Measurements from ENCODE around the gene ARID1B. TPM values are rescaled to one million over a fixed set of nuclear protein-coding genes. Genes with fewer than 3 reads are reported as not detected.

Gene ARID1B
- total RNA-seq, 1 experiment from 2014 or later, result 86.3 TPM

DNA sequence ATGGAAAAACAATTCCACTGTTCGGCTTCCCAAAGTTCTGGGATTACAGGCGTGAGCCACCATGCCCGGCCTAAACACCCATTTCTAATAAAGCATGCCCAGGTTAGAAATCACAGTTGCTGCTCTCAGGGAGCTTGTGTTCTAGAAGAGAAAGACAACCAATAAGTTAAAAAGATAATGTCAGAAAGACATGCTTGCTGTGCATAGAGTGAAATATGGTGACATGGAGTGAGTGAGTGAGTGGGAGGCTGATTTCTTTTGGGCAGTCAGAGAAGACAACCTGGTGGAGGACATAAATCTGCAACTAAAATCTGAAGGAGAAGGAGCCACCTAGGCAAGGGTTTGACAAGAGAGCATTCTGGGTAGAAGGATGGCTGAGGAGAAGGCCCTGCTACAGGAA, 222.6 kb downstream of the ARID1B start:
- TF ChIP-seq CTCF (conservative IDR thresholded peaks at IDR 0.05; ENCODE audit: low read depth, low read length) (no peak), EZH2 (IDR thresholded peaks at IDR 0.05; ENCODE audit: borderline replicate concordance, low read depth, low read length, poor library complexity, severe bottlenecking) (no peak)
- intact Hi-C loops (cut with micrococcal nuclease; ENCODE audit: unreplicated experiment), result no loop called here
- Histone ChIP-seq H3K27ac (ENCODE audit: low read depth, low read length, poor library complexity, severe bottlenecking) (no peak overlapping the region), H3K4me3 (ENCODE audit: low read depth, low read length, poor library complexity, severe bottlenecking) (no peak overlapping the region), H3K36me3 (ENCODE audit: insufficient read depth, low read length, poor library complexity, severe bottlenecking) (no peaks in the 10 kb centered on the region), H3K4me1 (ENCODE audit: insufficient read depth, low read length, poor library complexity, severe bottlenecking) (peaks cover under 1% of the 10 kb centered on the region), H3K9me3 (ENCODE audit: low read depth, low read length, poor library complexity, severe bottlenecking) (no peaks in the 10 kb centered on the region), H3K27me3 (replicated peaks; ENCODE audit: insufficient read depth, low read depth, low read length, poor library complexity) (no peaks in the 10 kb centered on the region)
- ChIA-PET POLR2A (ENCODE audit: low non-redundant PET) (no interaction called here), CTCF (no interaction called here)
- DNase-seq (ENCODE audit: low spot score), result no peak
- BruUV-seq (replicated peaks), result no TSS peak

DNA sequence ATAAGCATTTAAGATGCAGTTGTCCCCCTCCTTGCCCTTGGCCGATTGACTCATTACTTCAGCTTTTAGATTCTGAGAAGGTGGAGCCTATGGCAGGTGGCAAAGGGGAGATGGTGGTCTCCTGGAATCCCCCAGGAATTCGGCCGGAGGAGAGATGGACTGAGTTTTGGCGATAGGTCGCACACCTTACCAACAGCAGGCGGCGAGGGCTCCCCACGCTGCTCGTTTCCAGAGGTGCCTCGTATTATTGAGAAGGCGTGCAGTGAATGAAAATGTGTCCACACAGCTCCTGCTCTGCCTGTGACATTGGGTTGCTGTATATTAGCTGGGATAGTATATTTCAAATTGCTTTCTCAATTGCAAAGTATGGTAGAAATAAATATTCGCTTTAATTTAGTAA, 224.5 kb downstream of the ARID1B start:
- H3K36me3 ChIP-seq (ENCODE audit: insufficient read depth, low read length, poor library complexity, severe bottlenecking), result no peaks in the 10 kb centered on the region
- no peaks in the 10 kb centered on the region for H3K27me3 ChIP-seq (replicated peaks; ENCODE audit: insufficient read depth, low read depth, low read length, poor library complexity)
- H3K4me3 ChIP-seq (ENCODE audit: low read depth, low read length, poor library complexity, severe bottlenecking), result no peak overlapping the region
- intact Hi-C loops (cut with micrococcal nuclease; ENCODE audit: unreplicated experiment), result no loop called here
- ChIA-PET CTCF (no interaction called here), POLR2A (ENCODE audit: low non-redundant PET) (no interaction called here)
- no peak for TF ChIP-seq CTCF (conservative IDR thresholded peaks at IDR 0.05; ENCODE audit: low read depth, low read length)
- no peak for TF ChIP-seq EZH2 (IDR thresholded peaks at IDR 0.05; ENCODE audit: borderline replicate concordance, low read depth, low read length, poor library complexity, severe bottlenecking)
- DNase-seq (ENCODE audit: low spot score), result no peak
- peaks cover 7% of the 10 kb centered on the region for H3K4me1 ChIP-seq (ENCODE audit: insufficient read depth, low read length, poor library complexity, severe bottlenecking)
- H3K27ac ChIP-seq (ENCODE audit: low read depth, low read length, poor library complexity, severe bottlenecking), result no peak overlapping the region
- H3K9me3 ChIP-seq (ENCODE audit: low read depth, low read length, poor library complexity, severe bottlenecking), result no peaks in the 10 kb centered on the region
- no TSS peak for BruUV-seq (replicated peaks)

DNA sequence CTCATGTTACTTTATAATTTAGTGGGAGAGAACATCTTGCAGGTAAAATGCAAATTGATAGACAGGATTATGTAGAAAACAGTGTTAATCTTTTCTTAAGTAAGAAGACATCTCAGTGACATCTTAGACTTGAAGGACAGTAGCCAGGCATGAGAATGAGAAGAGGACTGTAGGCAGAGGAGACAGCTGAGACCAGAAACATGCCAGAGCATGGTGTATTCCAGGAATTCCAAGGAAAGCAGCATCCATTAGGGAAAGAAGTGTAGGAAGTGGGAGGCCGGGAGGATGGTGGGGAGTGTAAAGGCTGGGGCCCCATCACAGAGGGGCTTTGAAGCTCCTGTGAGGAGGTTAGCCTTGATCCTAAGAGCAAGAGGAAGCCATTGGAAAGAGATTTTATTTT, 225.6 kb downstream of the ARID1B start:
- no peak for DNase-seq (ENCODE audit: low spot score)
- TF ChIP-seq CTCF (conservative IDR thresholded peaks at IDR 0.05; ENCODE audit: low read depth, low read length) (no peak), EZH2 (IDR thresholded peaks at IDR 0.05; ENCODE audit: borderline replicate concordance, low read depth, low read length, poor library complexity, severe bottlenecking) (no peak)
- Histone ChIP-seq H3K4me1 (ENCODE audit: insufficient read depth, low read length, poor library complexity, severe bottlenecking) (peaks cover 12% of the 10 kb centered on the region), H3K9me3 (ENCODE audit: low read depth, low read length, poor library complexity, severe bottlenecking) (no peaks in the 10 kb centered on the region), H3K27me3 (replicated peaks; ENCODE audit: insufficient read depth, low read depth, low read length, poor library complexity) (no peaks in the 10 kb centered on the region), H3K4me3 (ENCODE audit: low read depth, low read length, poor library complexity, severe bottlenecking) (no peak overlapping the region), H3K36me3 (ENCODE audit: insufficient read depth, low read length, poor library complexity, severe bottlenecking) (no peaks in the 10 kb centered on the region), H3K27ac (ENCODE audit: low read depth, low read length, poor library complexity, severe bottlenecking) (no peak overlapping the region)
- intact Hi-C loops (cut with micrococcal nuclease; ENCODE audit: unreplicated experiment), result no loop called here
- ChIA-PET CTCF (no interaction called here), POLR2A (ENCODE audit: low non-redundant PET) (no interaction called here)
- BruUV-seq (replicated peaks), result no TSS peak
